ENCODE measurements around the gene CEND1. TPM values are rescaled to one million over a fixed set of nuclear protein-coding genes. Genes with fewer than 3 reads are reported as not detected.

CEND1 gene
- 1.7 to 3.3 TPM (median 2.3 TPM) in 5 replicates for total RNA-seq (2022; extraction: Qiagen RNA extraction)

GRCh38 chr11:789943-790342, at the start of gene CEND1:
Gene CEND1, minus strand, starts transcription at chr11:790090. Its CDS starts 1,514 bp downstream, at chr11:788576.

GRCh38 chr11:832529-833113, 42.7 kb upstream of the CEND1 start, which contains the start of gene CD151:
Gene CD151, plus strand, starts transcription at chr11:832952. Its CDS starts 3,118 bp downstream, at chr11:836070.

DNA sequence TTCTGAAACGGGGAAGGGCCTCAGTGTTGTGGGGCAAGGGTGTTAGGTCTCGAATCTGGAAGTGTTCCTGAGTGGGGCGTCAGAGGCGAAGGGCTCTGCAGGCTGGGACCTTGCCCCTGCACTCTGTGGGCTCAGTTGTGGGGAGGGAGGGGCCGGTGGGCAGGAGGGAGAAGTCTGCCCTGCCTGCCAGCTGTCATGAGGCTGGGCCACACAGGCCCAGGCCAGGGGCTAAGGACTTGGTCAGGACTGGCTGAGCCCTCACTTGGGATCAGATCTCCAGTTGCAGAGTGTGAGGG, 38.0 kb upstream of the CEND1 start, which contains the start of gene CRACR2B:
Gene CRACR2B (plus strand): TSS at position 23 of the 296 bp plus-strand sequence. CDS start 689 bp downstream, outside the sequence.

GRCh38 chr11:818396-819128, 28.7 kb upstream of the CEND1 start, which contains the start of gene PNPLA2:
Gene PNPLA2, plus strand, starts transcription at chr11:818914. Its CDS starts 805 bp downstream, at chr11:819719.

DNA sequence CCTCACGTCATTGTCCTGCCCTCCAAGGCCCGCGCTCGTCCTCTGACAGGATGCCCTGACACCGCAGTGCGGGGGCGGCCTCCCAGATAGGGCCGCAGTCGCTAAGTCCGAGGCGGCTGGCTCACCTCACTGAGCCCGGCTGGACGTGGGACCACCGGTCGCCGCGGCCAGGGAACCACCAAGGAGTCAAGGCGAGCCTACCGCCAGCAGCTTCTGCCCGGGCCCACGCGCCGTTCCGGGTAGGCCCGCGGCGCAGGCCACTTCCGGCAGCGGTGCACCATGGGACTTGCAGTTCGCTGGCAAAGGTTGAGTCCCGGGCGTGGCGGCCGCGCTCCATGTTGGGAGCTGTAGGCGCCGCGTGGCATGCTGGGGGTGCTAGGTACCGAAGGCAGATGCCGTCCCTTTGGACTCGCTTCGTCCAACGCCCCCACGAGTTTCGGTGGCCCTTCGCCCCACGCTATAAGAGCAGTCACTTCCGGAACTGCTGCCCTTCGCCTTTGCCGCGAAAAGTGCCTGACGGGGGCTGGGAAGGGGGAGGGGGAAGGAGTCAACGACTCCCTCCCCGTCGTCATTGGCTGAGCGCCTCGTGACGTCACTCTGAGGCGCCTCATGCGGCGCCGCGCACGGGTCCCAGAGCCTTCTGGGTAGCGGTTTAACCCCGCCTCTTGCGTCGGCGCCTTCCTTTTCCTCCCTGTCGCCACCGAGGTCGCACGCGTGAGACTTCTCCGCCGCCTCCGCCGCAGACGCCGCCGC, 19.6 kb upstream of the CEND1 start, which contains the start of gene RPLP2:
Gene RPLP2 (plus strand): TSS at position 681 of the 753 bp plus-strand sequence. CDS start 268 bp downstream, outside the sequence.

GRCh38 chr11:798093-798713, 8.3 kb upstream of the CEND1 start, which contains the start of gene SLC25A22:
Gene SLC25A22, minus strand, starts transcription at chr11:798281. Its CDS starts 3,275 bp downstream, at chr11:795006.

GRCh38 chr11:777288-778255, 12.3 kb downstream of the CEND1 start, which contains the start of gene GATD1:
Gene GATD1, minus strand, starts transcription at chr11:777487. Its CDS starts 25 bp downstream, at chr11:777462.

GRCh38 chr11:747158-748006, 42.5 kb downstream of the CEND1 start, which contains the start of gene TALDO1:
Gene TALDO1, plus strand, starts transcription at chr11:747464. Its CDS starts 18 bp downstream, at chr11:747482.

Other genes starting within 250 kb of the CEND1 start
- gene LMNTD2, start 229.4 kb downstream of the CEND1 start, total RNA-seq (2022; extraction: Qiagen RNA extraction), result 1.6 to 3.4 TPM (median 2.4 TPM) in 5 replicates
- 53.9 to 61.7 TPM (median 58.5 TPM) in 5 replicates for gene RASSF7, start 229.1 kb downstream of the CEND1 start, total RNA-seq (2022; extraction: Qiagen RNA extraction)
- 25.8 to 45.8 TPM (median 43.4 TPM) in 5 replicates for gene PHRF1, start 213.6 kb downstream of the CEND1 start, total RNA-seq (2022; extraction: Qiagen RNA extraction)
- 6.6 to 9.0 TPM (median 7.0 TPM) in 5 replicates for gene IRF7, start 174.1 kb downstream of the CEND1 start, total RNA-seq (2022; extraction: Qiagen RNA extraction)
- gene CDHR5, start 165.1 kb downstream of the CEND1 start, total RNA-seq (2022; extraction: Qiagen RNA extraction), result 0.06 to 0.34 TPM (median 0.07 TPM) in 5 replicates
- not detected in 5 replicates for gene SCT, start 162.9 kb downstream of the CEND1 start, total RNA-seq (2022; extraction: Qiagen RNA extraction)
- 0.23 to 0.54 TPM (median 0.36 TPM) in 4 of 5 replicates, not detected in the other for gene DRD4, start 152.8 kb downstream of the CEND1 start, total RNA-seq (2022; extraction: Qiagen RNA extraction)
- 31.2 to 36.9 TPM (median 34.5 TPM) in 5 replicates for gene DEAF1, start 94.9 kb downstream of the CEND1 start, total RNA-seq (2022; extraction: Qiagen RNA extraction)
- 7.9 to 10.0 TPM (median 8.4 TPM) in 5 replicates for gene TMEM80, start 94.3 kb downstream of the CEND1 start, total RNA-seq (2022; extraction: Qiagen RNA extraction)
- gene EPS8L2, start 83.9 kb downstream of the CEND1 start, total RNA-seq (2022; extraction: Qiagen RNA extraction), result 63.5 to 125 TPM (median 102 TPM) in 5 replicates
- 383 to 445 TPM (median 388 TPM) in 5 replicates for gene TALDO1, start 42.6 kb downstream of the CEND1 start, total RNA-seq (2022; extraction: Qiagen RNA extraction)
- gene GATD1, start 12.6 kb downstream of the CEND1 start, total RNA-seq (2022; extraction: Qiagen RNA extraction), result 30.9 to 49.4 TPM (median 44.9 TPM) in 5 replicates
- 18.6 to 34.0 TPM (median 32.8 TPM) in 5 replicates for gene SLC25A22, start 8.2 kb upstream of the CEND1 start, total RNA-seq (2022; extraction: Qiagen RNA extraction)
- gene PIDD1, start 15.1 kb upstream of the CEND1 start, total RNA-seq (2022; extraction: Qiagen RNA extraction), result 7.6 to 15.0 TPM (median 12.6 TPM) in 5 replicates
- gene RPLP2, start 19.9 kb upstream of the CEND1 start, total RNA-seq (2022; extraction: Qiagen RNA extraction), result 1,768 to 2,076 TPM (median 1,880 TPM) in 5 replicates
- 33.5 to 55.0 TPM (median 51.9 TPM) in 5 replicates for gene PNPLA2, start 28.8 kb upstream of the CEND1 start, total RNA-seq (2022; extraction: Qiagen RNA extraction)
- gene CRACR2B, start 37.8 kb upstream of the CEND1 start, total RNA-seq (2022; extraction: Qiagen RNA extraction), result 5.0 to 6.6 TPM (median 6.1 TPM) in 5 replicates
- gene CD151, start 42.9 kb upstream of the CEND1 start, total RNA-seq (2022; extraction: Qiagen RNA extraction), result 740 to 821 TPM (median 802 TPM) in 5 replicates
- 594 to 742 TPM (median 681 TPM) in 5 replicates for gene POLR2L, start 52.4 kb upstream of the CEND1 start, total RNA-seq (2022; extraction: Qiagen RNA extraction)
- 137 to 186 TPM (median 171 TPM) in 5 replicates for gene TSPAN4, start 52.8 kb upstream of the CEND1 start, total RNA-seq (2022; extraction: Qiagen RNA extraction)
- gene CHID1, start 120.7 kb upstream of the CEND1 start, total RNA-seq (2022; extraction: Qiagen RNA extraction), result 69.7 to 78.1 TPM (median 73.9 TPM) in 5 replicates
- 28.0 to 43.8 TPM (median 38.8 TPM) in 5 replicates for gene AP2A2, start 135.8 kb upstream of the CEND1 start, total RNA-seq (2022; extraction: Qiagen RNA extraction)
- 0.01 to 0.02 TPM in 2 of 5 replicates, not detected in the others for gene MUC6, start 246.6 kb upstream of the CEND1 start, total RNA-seq (2022; extraction: Qiagen RNA extraction)

Data from A549 treated with dexamethasone at 1 μM for 4 hours (cell line).